ENCODE results near the gene SLC7A6. TPM values are rescaled to one million over a fixed set of nuclear protein-coding genes. Genes with fewer than 3 reads are reported as not detected.

The SLC7A6 gene
- total and polyA plus RNA-seq, 10 of the 15 experiments (the other 5 are each of a cell fraction or from before 2014, with no cell fraction given), result 8.2 to 60.4 (median 28.6) TPM

DNA sequence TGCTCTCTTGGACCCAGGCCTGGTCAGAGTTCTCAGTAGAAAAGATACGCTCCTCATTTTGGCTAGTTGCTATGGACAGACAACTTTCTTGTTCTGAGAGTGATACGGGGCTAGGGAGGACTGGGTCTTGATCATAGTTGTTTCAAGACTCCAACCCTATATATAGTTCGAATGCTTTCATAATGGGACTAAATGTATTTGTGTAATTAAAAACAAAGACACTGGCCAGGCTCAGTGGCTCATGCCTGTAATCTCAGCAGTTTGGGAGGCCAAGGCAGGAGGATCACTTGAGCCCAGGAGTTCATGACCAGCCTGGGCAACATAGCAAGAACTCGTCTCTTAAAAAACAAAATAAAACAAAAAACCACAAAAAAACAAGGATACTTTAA is 17.7 kb downstream of the SLC7A6 start:
- Histone ChIP-seq H3K36me3 (ENCODE audit: control insufficient read depth in 2 of 2, insufficient read depth in 2 of 2, low read length in 1 of 2) (peaks cover 7 to 10% of the 10 kb centered on the region in 2 experiments), H3K4me3 (no peak overlapping the region), H3K4me2 (ENCODE audit: control insufficient read depth, insufficient read depth) (peak overlapping the region; percentile 28; the same call in 1 of the 2 replicates), H3K9me3 (replicated peaks; ENCODE audit: control insufficient read depth, insufficient read depth, low read length) (no peaks in the 10 kb centered on the region), H3K9ac (ENCODE audit: control insufficient read depth, insufficient read depth, low read length) (no peak overlapping the region), H3K79me2 (ENCODE audit: control insufficient read depth, insufficient read depth, low read length) (peaks cover 50% of the 10 kb centered on the region), H2AFZ (ENCODE audit: control insufficient read depth, low read depth, low read length) (no peak overlapping the region), H3K27me3 (replicated peaks in 1 of 2; ENCODE audit: control insufficient read depth in 2 of 2, insufficient read depth in 2 of 2, low read length in 1 of 2) (no peaks in the 10 kb centered on the region), H4K20me1 (ENCODE audit: control insufficient read depth, insufficient read depth) (no peaks in the 10 kb centered on the region), H3K27ac (ENCODE audit: control insufficient read depth, insufficient read depth) (peak overlapping the region; percentile 91; the same call in 1 of the 2 replicates), H3K4me1 (ENCODE audit: control insufficient read depth, insufficient read depth, low read length) (peaks cover 52% of the 10 kb centered on the region)
- BruUV-seq (replicated peaks), result no TSS peak
- no peak for DNase-seq (ENCODE audit: low read depth, low spot score)
- POLR2A ChIA-PET, result interaction anchor here (1.7 to 11.1 kb wide), 2 partner anchors 10 to 21 kb away, joined by 5 to 177 read pairs; no protein-coding TSS in a partner anchor
- CTCF ChIA-PET, result interaction anchor here (5.2 kb wide), 1 partner anchor 19 kb away, joined by 126 read pairs; the partner anchor contains the start of gene SLC7A6
- FAIRE-seq, result no peak
- SMC1A ChIA-PET (ENCODE audit: uncharacterized antibody, unreplicated experiment), result interaction anchor here (16.5 kb wide), 1 partner anchor 14 kb away, joined by 253 read pairs; the partner anchor contains the start of gene SLC7A6
- intact Hi-C loops (cut with micrococcal nuclease; ENCODE audit: unreplicated experiment), result no loop called here
- RAD21 ChIA-PET (ENCODE audit: unreplicated experiment), result no interaction called here
- 70% methylated on average over 4 of the region's 4 CpGs for whole genome bisulfite sequencing (ENCODE audit: insufficient coverage, insufficient replicate concordance, low lambda C conversion rate, missing lambda C conversion rate)
- TF ChIP-seq, protein P1, sequence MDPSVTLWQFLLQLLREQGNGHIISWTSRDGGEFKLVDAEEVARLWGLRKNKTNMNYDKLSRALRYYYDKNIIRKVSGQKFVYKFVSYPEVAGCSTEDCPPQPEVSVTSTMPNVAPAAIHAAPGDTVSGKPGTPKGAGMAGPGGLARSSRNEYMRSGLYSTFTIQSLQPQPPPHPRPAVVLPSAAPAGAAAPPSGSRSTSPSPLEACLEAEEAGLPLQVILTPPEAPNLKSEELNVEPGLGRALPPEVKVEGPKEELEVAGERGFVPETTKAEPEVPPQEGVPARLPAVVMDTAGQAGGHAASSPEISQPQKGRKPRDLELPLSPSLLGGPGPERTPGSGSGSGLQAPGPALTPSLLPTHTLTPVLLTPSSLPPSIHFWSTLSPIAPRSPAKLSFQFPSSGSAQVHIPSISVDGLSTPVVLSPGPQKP (IDR thresholded peaks at IDR 0.05; ENCODE audit: low read depth, low read length), result no peak
- TF ChIP-seq, protein P2, sequence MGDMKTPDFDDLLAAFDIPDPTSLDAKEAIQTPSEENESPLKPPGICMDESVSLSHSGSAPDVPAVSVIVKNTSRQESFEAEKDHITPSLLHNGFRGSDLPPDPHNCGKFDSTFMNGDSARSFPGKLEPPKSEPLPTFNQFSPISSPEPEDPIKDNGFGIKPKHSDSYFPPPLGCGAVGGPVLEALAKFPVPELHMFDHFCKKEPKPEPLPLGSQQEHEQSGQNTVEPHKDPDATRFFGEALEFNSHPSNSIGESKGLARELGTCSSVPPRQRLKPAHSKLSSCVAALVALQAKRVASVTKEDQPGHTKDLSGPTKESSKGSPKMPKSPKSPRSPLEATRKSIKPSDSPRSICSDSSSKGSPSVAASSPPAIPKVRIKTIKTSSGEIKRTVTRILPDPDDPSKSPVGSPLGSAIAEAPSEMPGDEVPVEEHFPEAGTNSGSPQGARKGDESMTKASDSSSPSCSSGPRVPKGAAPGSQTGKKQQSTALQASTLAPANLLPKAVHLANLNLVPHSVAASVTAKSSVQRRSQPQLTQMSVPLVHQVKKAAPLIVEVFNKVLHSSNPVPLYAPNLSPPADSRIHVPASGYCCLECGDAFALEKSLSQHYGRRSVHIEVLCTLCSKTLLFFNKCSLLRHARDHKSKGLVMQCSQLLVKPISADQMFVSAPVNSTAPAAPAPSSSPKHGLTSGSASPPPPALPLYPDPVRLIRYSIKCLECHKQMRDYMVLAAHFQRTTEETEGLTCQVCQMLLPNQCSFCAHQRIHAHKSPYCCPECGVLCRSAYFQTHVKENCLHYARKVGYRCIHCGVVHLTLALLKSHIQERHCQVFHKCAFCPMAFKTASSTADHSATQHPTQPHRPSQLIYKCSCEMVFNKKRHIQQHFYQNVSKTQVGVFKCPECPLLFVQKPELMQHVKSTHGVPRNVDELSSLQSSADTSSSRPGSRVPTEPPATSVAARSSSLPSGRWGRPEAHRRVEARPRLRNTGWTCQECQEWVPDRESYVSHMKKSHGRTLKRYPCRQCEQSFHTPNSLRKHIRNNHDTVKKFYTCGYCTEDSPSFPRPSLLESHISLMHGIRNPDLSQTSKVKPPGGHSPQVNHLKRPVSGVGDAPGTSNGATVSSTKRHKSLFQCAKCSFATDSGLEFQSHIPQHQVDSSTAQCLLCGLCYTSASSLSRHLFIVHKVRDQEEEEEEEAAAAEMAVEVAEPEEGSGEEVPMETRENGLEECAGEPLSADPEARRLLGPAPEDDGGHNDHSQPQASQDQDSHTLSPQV (IDR thresholded peaks at IDR 0.05), result no peak
- no peak for TF ChIP-seq BHLHE40 (IDR thresholded peaks at IDR 0.05; ENCODE audit: borderline replicate concordance in 1 of 2, low read depth in 2 of 2, low read length in 1 of 2)
- no peak for TF ChIP-seq ZNF24 (IDR thresholded peaks at IDR 0.05)
- no peak for TF ChIP-seq NBN (IDR thresholded peaks at IDR 0.05)
- no peak for TF ChIP-seq TCF12 (IDR thresholded peaks at IDR 0.05; ENCODE audit: low read depth, low read length)
- no peak for TF ChIP-seq NR2F1 (conservative IDR thresholded peaks at IDR 0.05)
- TF ChIP-seq TCF3 (IDR thresholded peaks at IDR 0.05; ENCODE audit: borderline replicate concordance, insufficient read depth, low read depth, low read length), result no peak
- no peak for TF ChIP-seq HDAC2 (IDR thresholded peaks at IDR 0.05)
- TF ChIP-seq JUNB (IDR thresholded peaks at IDR 0.05), result no peak
- no peak for TF ChIP-seq PAX8 (IDR thresholded peaks at IDR 0.05)
- in situ Hi-C loops (cut with MboI), result no loop called here
- no peak for ATAC-seq

Data from GM12878 (cell line).